KMS-11 (cell line): ENCODE data around the gene SLC2A5.

ENCODE experiments used
- H2AFZ ChIP-seq: fragments of 200-600 bp; sonication (generic); 2 replicates; pipeline ENCODE4 v1.6.1; 2016; ENCODE audit warnings: antibody characterized with exemption, mixed run types, low read depth
- H3K27ac ChIP-seq: fragments of 200-600 bp; sonication (generic); 2 replicates; pipeline ENCODE4 v1.6.1; 2016; ENCODE audit warnings: mild to moderate bottlenecking, mixed run types
- H3K27me3 ChIP-seq: fragments of 200-600 bp; sonication (generic); 2 replicates; pipeline ENCODE4 v1.6.1; 2017; ENCODE audit warnings: mild to moderate bottlenecking, low read depth, mixed run types, moderate library complexity; ENCODE audit not compliant: insufficient read depth
- H3K36me3 ChIP-seq: fragments of 200-600 bp; sonication (generic); 2 replicates; pipeline ENCODE4 v1.6.1; 2017; ENCODE audit warnings: mild to moderate bottlenecking, mixed run types; ENCODE audit not compliant: insufficient read depth
- H3K4me1 ChIP-seq: fragments of 200-600 bp; sonication (generic); 2 replicates; pipeline ENCODE4 v1.6.1; 2016; ENCODE audit warnings: mild to moderate bottlenecking, low read depth, mixed run types; ENCODE audit not compliant: poor library complexity, severe bottlenecking
- H3K4me2 ChIP-seq: fragments of 200-600 bp; sonication (generic); 2 replicates; pipeline ENCODE4 v1.7.0; 2016; ENCODE audit warnings: mild to moderate bottlenecking, mixed run types
- H3K4me3 ChIP-seq: fragments of 200-600 bp; sonication (generic); IDR thresholded peaks from 2 replicates; pipeline ENCODE4 v1.6.1; 2017; ENCODE audit warnings: low read depth, low read length, mixed read lengths; ENCODE audit not compliant: insufficient read depth
- H3K79me2 ChIP-seq: fragments of 200-600 bp; sonication (generic); 2 replicates; pipeline ENCODE4 v1.6.1; 2016; ENCODE audit warnings: low read depth, mixed run types; ENCODE audit not compliant: insufficient read depth
- H3K9ac ChIP-seq: fragments of 200-600 bp; sonication (generic); 2 replicates; pipeline ENCODE4 v1.6.1; 2016; ENCODE audit warnings: mild to moderate bottlenecking, mixed run types
- H4K20me1 ChIP-seq: fragments of 200-600 bp; sonication (generic); 2 replicates; pipeline ENCODE4 v1.6.1; 2016; ENCODE audit warnings: mild to moderate bottlenecking, mixed run types; ENCODE audit not compliant: insufficient read depth
- CTCF ChIP-seq: fragments of 200-600 bp; sonication (generic); conservative IDR thresholded peaks from 2 replicates; pipeline ENCODE4 v1.6.1; 2017; ENCODE audit warnings: low read depth, mild to moderate bottlenecking, antibody characterized with exemption, low read length, moderate library complexity, mixed read lengths

Gene SLC2A5

GRCh38 chr1:9078752-9079500, 9.5 kb upstream of the SLC2A5 start:
- TF ChIP-seq CTCF, result no peak
- peaks cover 44% of the 10 kb centered on the region for H3K4me1 ChIP-seq
- no peak overlapping the region for H2AFZ ChIP-seq
- H4K20me1 ChIP-seq, result no peaks in the 10 kb centered on the region
- H3K36me3 ChIP-seq, result no peaks in the 10 kb centered on the region
- H3K4me3 ChIP-seq, result no peak overlapping the region
- no peaks in the 10 kb centered on the region for H3K79me2 ChIP-seq
- no peak overlapping the region for H3K9ac ChIP-seq
- peaks cover 88% of the 10 kb centered on the region for H3K27me3 ChIP-seq
- peak overlapping the region; percentile 18; the same call in 1 of the 2 replicates for H3K4me2 ChIP-seq
- no peak overlapping the region for H3K27ac ChIP-seq

- Histone ChIP-seq H3K27me3 (peaks cover 91% of the 10 kb centered on the region), H3K4me3 (no peak overlapping the region), H3K27ac (no peak overlapping the region), H3K4me2 (peak overlapping the region; percentile 18; the same call in 1 of the 2 replicates), H3K79me2 (no peaks in the 10 kb centered on the region), H2AFZ (no peak overlapping the region), H3K9ac (no peak overlapping the region), H4K20me1 (no peaks in the 10 kb centered on the region), H3K4me1 (peaks cover 44% of the 10 kb centered on the region), H3K36me3 (no peaks in the 10 kb centered on the region)
- TF ChIP-seq CTCF, result no peak
These were observed 8.7 kb upstream of the SLC2A5 start for GRCh38 chr1:9078015-9078751.

GRCh38 chr1:9075022-9075421, 5.6 kb upstream of the SLC2A5 start:
- Histone ChIP-seq H3K4me2 (no peak overlapping the region), H3K36me3 (no peaks in the 10 kb centered on the region), H2AFZ (no peak overlapping the region), H3K27ac (no peak overlapping the region), H3K27me3 (peaks cover 76% of the 10 kb centered on the region), H3K4me3 (no peak overlapping the region), H4K20me1 (no peaks in the 10 kb centered on the region), H3K9ac (no peak overlapping the region), H3K79me2 (no peaks in the 10 kb centered on the region), H3K4me1 (peaks cover 23% of the 10 kb centered on the region)
- TF ChIP-seq CTCF, result no peak

- Histone ChIP-seq H3K4me3 (no peak overlapping the region), H3K27me3 (peaks cover 63% of the 10 kb centered on the region), H3K4me2 (no peak overlapping the region), H3K36me3 (no peaks in the 10 kb centered on the region), H3K4me1 (peaks cover 4% of the 10 kb centered on the region), H4K20me1 (no peaks in the 10 kb centered on the region), H3K79me2 (no peaks in the 10 kb centered on the region), H2AFZ (no peak overlapping the region), H3K27ac (no peak overlapping the region), H3K9ac (no peak overlapping the region)
- TF ChIP-seq CTCF, result no peak
These were observed 3.7 kb upstream of the SLC2A5 start for GRCh38 chr1:9073143-9073542.
